ENCODE data around the gene COMP.

The COMP gene

GRCh38 chr19:18790566-18791314 is at the start of gene COMP:
Gene COMP, minus strand, starts transcription at chr19:18791305. Its CDS starts 36 bp downstream, at chr19:18791269.
- no peaks in the 10 kb centered on the region for H3K4me1 ChIP-seq (ENCODE audit: insufficient read depth, poor library complexity, severe bottlenecking)
- peaks cover 58% of the 10 kb centered on the region for H3K27me3 ChIP-seq (ENCODE audit: insufficient read depth, poor library complexity, severe bottlenecking)
- ATAC-seq (ENCODE audit: low read depth) (no peak), DNase-seq (ENCODE audit: low spot score) (peak; percentile 60)
- no peak within 1 kb of the TSS for H3K4me3 ChIP-seq (ENCODE audit: severe bottlenecking)
- H3K36me3 ChIP-seq (ENCODE audit: low read depth), result no peaks in the 10 kb centered on the region
- no peak for TF ChIP-seq CTCF (IDR thresholded peaks at IDR 0.05; ENCODE audit: poor library complexity, severe bottlenecking)
- no peak within 1 kb of the TSS for H3K27ac ChIP-seq (ENCODE audit: poor library complexity, severe bottlenecking)
- H3K9me3 ChIP-seq (ENCODE audit: severe bottlenecking), result no peaks in the 10 kb centered on the region

GRCh38 chr19:18840288-18841267 is 49.5 kb upstream of the COMP start:
- H3K9me3 ChIP-seq (ENCODE audit: severe bottlenecking), result no peaks in the 10 kb centered on the region
- no peak overlapping the region for H3K4me3 ChIP-seq (ENCODE audit: severe bottlenecking)
- TF ChIP-seq CTCF (IDR thresholded peaks at IDR 0.05; ENCODE audit: poor library complexity, severe bottlenecking), result no peak
- H3K4me1 ChIP-seq (ENCODE audit: insufficient read depth, poor library complexity, severe bottlenecking), result no peaks in the 10 kb centered on the region
- no peak for DNase-seq (ENCODE audit: low spot score)
- H3K36me3 ChIP-seq (ENCODE audit: low read depth), result peaks cover 35% of the 10 kb centered on the region
- no peaks in the 10 kb centered on the region for H3K27me3 ChIP-seq (ENCODE audit: insufficient read depth, poor library complexity, severe bottlenecking)
- H3K27ac ChIP-seq (ENCODE audit: poor library complexity, severe bottlenecking), result no peak overlapping the region
- no peak for ATAC-seq (ENCODE audit: low read depth)

GRCh38 chr19:18839465-18840287 is 48.6 kb upstream of the COMP start:
- no peak for TF ChIP-seq CTCF (IDR thresholded peaks at IDR 0.05; ENCODE audit: poor library complexity, severe bottlenecking)
- H3K4me3 ChIP-seq (ENCODE audit: severe bottlenecking), result no peak overlapping the region
- no peak overlapping the region for H3K27ac ChIP-seq (ENCODE audit: poor library complexity, severe bottlenecking)
- DNase-seq (ENCODE audit: low spot score) (no peak), ATAC-seq (ENCODE audit: low read depth) (no peak)
- peaks cover 44% of the 10 kb centered on the region for H3K36me3 ChIP-seq (ENCODE audit: low read depth)
- H3K4me1 ChIP-seq (ENCODE audit: insufficient read depth, poor library complexity, severe bottlenecking), result no peaks in the 10 kb centered on the region
- H3K27me3 ChIP-seq (ENCODE audit: insufficient read depth, poor library complexity, severe bottlenecking), result no peaks in the 10 kb centered on the region
- H3K9me3 ChIP-seq (ENCODE audit: severe bottlenecking), result no peaks in the 10 kb centered on the region

GRCh38 chr19:18834644-18834984 is 43.5 kb upstream of the COMP start:
- H3K27me3 ChIP-seq (ENCODE audit: insufficient read depth, poor library complexity, severe bottlenecking), result no peaks in the 10 kb centered on the region
- no peaks in the 10 kb centered on the region for H3K9me3 ChIP-seq (ENCODE audit: severe bottlenecking)
- H3K36me3 ChIP-seq (ENCODE audit: low read depth), result peaks cover 56% of the 10 kb centered on the region
- peak overlapping the region; percentile 83 for H3K4me3 ChIP-seq (ENCODE audit: severe bottlenecking)
- ATAC-seq (ENCODE audit: low read depth) (no peak), DNase-seq (ENCODE audit: low spot score) (no peak)
- H3K4me1 ChIP-seq (ENCODE audit: insufficient read depth, poor library complexity, severe bottlenecking), result peaks cover 7% of the 10 kb centered on the region
- no peak overlapping the region for H3K27ac ChIP-seq (ENCODE audit: poor library complexity, severe bottlenecking)
- TF ChIP-seq CTCF (IDR thresholded peaks at IDR 0.05; ENCODE audit: poor library complexity, severe bottlenecking), result no peak
